22Rv1 (cell line): ENCODE results near the gene CYP27B1.

Experiments used
- ZFX ChIP-seq: fragments of 450-650 bp; IDR thresholded peaks from 2 replicates; pipeline ENCODE4 v1.6.1; 2017; ENCODE audit warnings: antibody characterized with exemption, borderline replicate concordance
- TF ChIP-seq, protein P1 (sequence below): fragments of 450-650 bp; IDR thresholded peaks from 2 replicates; pipeline ENCODE4 v1.5.1; 2017; ENCODE audit warnings: mild to moderate bottlenecking

DNA sequence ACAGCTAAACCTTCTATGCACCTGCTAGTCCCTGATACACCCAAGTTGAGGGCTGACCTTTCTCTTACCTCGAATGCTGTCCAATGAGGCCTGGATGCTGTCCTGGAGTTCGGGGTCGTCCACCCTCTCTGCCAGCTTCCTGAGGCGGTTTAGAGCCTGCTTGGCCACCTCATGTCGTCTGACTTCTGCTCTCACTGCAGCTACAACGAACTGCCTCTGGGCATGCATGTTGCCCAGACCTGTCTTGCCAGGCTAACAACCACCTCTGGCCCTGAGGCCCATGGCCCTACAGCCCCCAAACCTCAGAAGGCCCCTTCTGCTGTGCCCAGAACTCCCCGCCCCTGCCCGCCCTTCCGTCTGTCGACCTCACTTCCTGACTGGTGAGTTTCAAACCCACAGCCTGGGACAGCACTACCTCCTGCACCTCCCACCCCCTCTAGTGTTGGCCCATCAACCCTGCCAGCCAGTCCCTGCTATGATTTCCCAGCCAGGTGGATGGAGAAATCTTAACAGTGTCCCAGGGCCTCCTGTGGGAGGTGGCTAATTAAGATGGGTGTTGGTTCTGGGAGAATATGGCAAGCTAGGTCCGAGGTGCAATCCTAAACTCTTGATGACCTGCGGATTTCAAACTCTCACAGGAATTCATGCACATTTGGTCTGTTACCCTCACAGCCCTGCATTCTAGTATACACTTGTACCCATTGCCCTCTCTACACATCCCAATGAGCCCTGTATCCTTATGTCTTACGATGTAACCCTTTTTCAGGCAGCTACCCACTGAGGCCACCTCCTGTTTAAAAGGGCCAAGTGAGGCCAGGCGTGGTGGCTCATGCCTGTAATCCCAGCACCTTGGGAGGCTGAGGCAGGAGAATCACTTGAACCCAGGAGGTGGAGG is 24.8 kb downstream of the CYP27B1 start:
- TF ChIP-seq, protein P1, sequence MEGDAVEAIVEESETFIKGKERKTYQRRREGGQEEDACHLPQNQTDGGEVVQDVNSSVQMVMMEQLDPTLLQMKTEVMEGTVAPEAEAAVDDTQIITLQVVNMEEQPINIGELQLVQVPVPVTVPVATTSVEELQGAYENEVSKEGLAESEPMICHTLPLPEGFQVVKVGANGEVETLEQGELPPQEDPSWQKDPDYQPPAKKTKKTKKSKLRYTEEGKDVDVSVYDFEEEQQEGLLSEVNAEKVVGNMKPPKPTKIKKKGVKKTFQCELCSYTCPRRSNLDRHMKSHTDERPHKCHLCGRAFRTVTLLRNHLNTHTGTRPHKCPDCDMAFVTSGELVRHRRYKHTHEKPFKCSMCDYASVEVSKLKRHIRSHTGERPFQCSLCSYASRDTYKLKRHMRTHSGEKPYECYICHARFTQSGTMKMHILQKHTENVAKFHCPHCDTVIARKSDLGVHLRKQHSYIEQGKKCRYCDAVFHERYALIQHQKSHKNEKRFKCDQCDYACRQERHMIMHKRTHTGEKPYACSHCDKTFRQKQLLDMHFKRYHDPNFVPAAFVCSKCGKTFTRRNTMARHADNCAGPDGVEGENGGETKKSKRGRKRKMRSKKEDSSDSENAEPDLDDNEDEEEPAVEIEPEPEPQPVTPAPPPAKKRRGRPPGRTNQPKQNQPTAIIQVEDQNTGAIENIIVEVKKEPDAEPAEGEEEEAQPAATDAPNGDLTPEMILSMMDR, result peak; percentile 38
- no peak for TF ChIP-seq ZFX
